K562 (cell line): ENCODE results near the gene ZNF385D.

Experiments used
- ILF3 ChIP-seq: fragments of 450-650 bp; IDR thresholded peaks from 2 replicates; pipeline ENCODE4 v1.6.1; 2018; ENCODE audit warnings: antibody characterized with exemption, mild to moderate bottlenecking, moderate library complexity, borderline replicate concordance
- SOX6 ChIP-seq: fragments of 450-650 bp; IDR thresholded peaks from 2 replicates; pipeline ENCODE4 v1.6.1; 2014; ENCODE audit warnings: mild to moderate bottlenecking
- ZNF24 ChIP-seq: fragments of 450-650 bp; IDR thresholded peaks from 2 replicates; pipeline ENCODE4 v1.6.1; 2016

DNA sequence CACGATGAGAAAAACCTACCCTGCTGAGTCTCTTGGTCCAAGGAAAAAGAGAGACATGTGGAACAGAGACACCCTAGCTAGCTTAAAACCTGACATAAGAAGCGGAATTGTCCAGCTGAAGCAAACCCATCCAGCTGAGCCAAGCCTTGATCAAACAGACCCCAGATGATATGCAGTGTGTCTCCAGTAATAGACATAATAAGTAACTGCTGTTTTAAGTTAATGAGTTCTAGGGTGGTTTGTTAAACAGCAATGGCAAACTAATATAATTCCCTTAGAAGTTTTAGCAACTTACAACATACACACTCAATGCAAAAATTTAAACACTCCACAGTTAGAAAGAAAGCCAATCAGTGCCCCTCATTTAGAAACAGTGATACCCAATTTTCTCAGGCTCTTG lies 26.8 kb upstream of the ZNF385D start:
- TF ChIP-seq ZNF24 (no peak), SOX6 (no peak), ILF3 (no peak)
